H1 (cell line): ENCODE results near the gene NDUFV1. TPM values are rescaled to one million over a fixed set of nuclear protein-coding genes. Genes with fewer than 3 reads are reported as not detected.

ENCODE experiments used
- CTCF ChIA-PET: fragments of 300-600 bp; sonication (Branson Sonifier 250); formaldehyde crosslinking; loops from one replicate; lab custom pipeline; 2021; ENCODE audit not compliant: partially characterized antibody; lab: Charles Lee
- POLR2A ChIA-PET: fragments of 300-600 bp; sonication (Branson Sonifier 250); formaldehyde crosslinking; loops from one replicate; lab custom pipeline; 2021; ENCODE audit warnings: inconsistent platforms; ENCODE audit not compliant: partially characterized antibody; lab: Charles Lee
- DNase-seq, 2 experiments: peaks; one replicate each; pipeline versions ENCODE4 v3.0.0 to v3.0.0-alpha.2; 2010 to 2022; ENCODE audit warnings: low spot score in 2 of 2, low read depth in 1 of 2, mixed read lengths in 1 of 2
- FAIRE-seq: peaks from 2 replicates; lab custom pipeline; 2011; peaks lifted over from hg19 to GRCh38; lab: Jason Lieb, UNC
- H2AFZ ChIP-seq: 2 replicates; pipeline ENCODE4 v1.8.1; 2012; ENCODE audit warnings: low read length, inconsistent platforms
- H2AK5ac ChIP-seq: 2 replicates; pipeline ENCODE4 v1.6.1; 2013; ENCODE audit warnings: low read depth, low read length
- H2BK120ac ChIP-seq: replicated peaks from 2 replicates; pipeline ENCODE3; 2013; ENCODE audit warnings: low read depth, low read length, inconsistent platforms
- H2BK12ac ChIP-seq: 2 replicates; pipeline ENCODE4 v1.6.1; 2013; ENCODE audit warnings: low read depth, low read length
- H2BK15ac ChIP-seq: 2 replicates; pipeline ENCODE4 v1.6.1; 2013; ENCODE audit warnings: low read length
- H2BK20ac ChIP-seq: 2 replicates; pipeline ENCODE4 v1.6.1; 2013; ENCODE audit warnings: low read length
- H2BK5ac ChIP-seq: 2 replicates; pipeline ENCODE4 v1.6.1; 2013; ENCODE audit warnings: low read depth, low read length
- H3K14ac ChIP-seq: 2 replicates; pipeline ENCODE4 v1.6.1; 2013; ENCODE audit warnings: inconsistent platforms; ENCODE audit not compliant: insufficient read length
- H3K18ac ChIP-seq: 2 replicates; pipeline ENCODE4 v1.6.1; 2013; ENCODE audit warnings: low read length; ENCODE audit errors: extremely low read depth
- H3K23ac ChIP-seq: 2 replicates; pipeline ENCODE4 v1.6.1; 2013; ENCODE audit warnings: inconsistent platforms; ENCODE audit not compliant: insufficient read length
- H3K23me2 ChIP-seq: 2 replicates; pipeline ENCODE4 v1.6.1; 2013; ENCODE audit warnings: low read depth, low read length
- H3K27ac ChIP-seq: 2 replicates; pipeline ENCODE4 v1.6.1; 2011; ENCODE audit warnings: low read depth, low read length, inconsistent platforms
- H3K27me3 ChIP-seq, 4 experiments: replicated peaks in 1 of 4; 1 replicate in 1 of 4; 2 replicates in 3 of 4; pipeline versions ENCODE4 v1.6.1 to v1.8.1; 2011 to 2013; ENCODE audit warnings: low read length in 3 of 4, mild to moderate bottlenecking in 3 of 4, inconsistent platforms in 2 of 4, mixed read lengths in 2 of 4, moderate library complexity in 1 of 4; ENCODE audit not compliant: control insufficient read depth in 3 of 4, insufficient read depth in 3 of 4; ENCODE audit errors: extremely low read depth in 1 of 4
- H3K36me3 ChIP-seq, 4 experiments: 2 replicates each; pipeline versions ENCODE4 v1.6.1 to v1.8.1; 2011 to 2013; ENCODE audit warnings: mild to moderate bottlenecking in 4 of 4, low read length in 3 of 4, moderate library complexity in 2 of 4, control low read depth in 1 of 4, inconsistent platforms in 1 of 4; ENCODE audit not compliant: insufficient read depth in 4 of 4, control insufficient read depth in 2 of 4
- H3K4ac ChIP-seq: replicated peaks from 2 replicates; pipeline ENCODE3; 2013; ENCODE audit warnings: low read length, low read depth, mixed read lengths, inconsistent platforms; ENCODE audit not compliant: insufficient read length
- H3K4me1 ChIP-seq, 4 experiments: replicated peaks in 1 of 4; 1 replicate in 1 of 4; 2 replicates in 3 of 4; pipeline versions ENCODE4 v1.6.1 to v1.8.1; 2011 to 2013; ENCODE audit warnings: low read length in 3 of 4, inconsistent platforms in 2 of 4, mixed read lengths in 1 of 4; ENCODE audit not compliant: insufficient read depth in 4 of 4, control insufficient read depth in 3 of 4
- H3K4me2 ChIP-seq, 2 experiments: 2 replicates each; pipeline versions ENCODE4 v1.6.1 to v1.8.1; 2011 to 2013; ENCODE audit warnings: low read depth in 2 of 2, low read length in 2 of 2, control low read depth in 1 of 2, inconsistent platforms in 1 of 2, mild to moderate bottlenecking in 1 of 2; ENCODE audit not compliant: insufficient read depth in 1 of 2
- H3K4me3 ChIP-seq, 4 experiments: fragments of 200-600, 300-600 bp in 1 of 4; sonication (generic), shearing (Covaris generic), sonication (Bioruptor Twin) in 1 of 4; 2 replicates each; pipeline versions ENCODE4 v1.5.1 to v1.8.1; 2011 to 2016; ENCODE audit warnings: low read length in 4 of 4, low read depth in 3 of 4, control low read depth in 2 of 4, inconsistent platforms in 2 of 4, mild to moderate bottlenecking in 2 of 4, mixed read lengths in 1 of 4, moderate library complexity in 1 of 4; ENCODE audit not compliant: insufficient read depth in 2 of 4; ENCODE audit errors: extremely low read depth in 1 of 4
- H3K56ac ChIP-seq: replicated peaks from 2 replicates; pipeline ENCODE3; 2013; ENCODE audit warnings: low read depth, mild to moderate bottlenecking, mixed read lengths, low read length, inconsistent platforms; ENCODE audit not compliant: insufficient read length
- H3K79me1 ChIP-seq: 2 replicates; pipeline ENCODE4 v1.6.1; 2013; ENCODE audit warnings: low read depth, low read length, control low read depth
- H3K79me2 ChIP-seq, 2 experiments: 2 replicates each; pipeline versions ENCODE4 v1.6.1 to v1.8.1; 2012 to 2013; ENCODE audit warnings: low read length in 2 of 2, mild to moderate bottlenecking in 2 of 2, inconsistent platforms in 1 of 2; ENCODE audit not compliant: insufficient read depth in 2 of 2, control insufficient read depth in 1 of 2
- H3K9ac ChIP-seq, 4 experiments: replicated peaks in 1 of 4; 1 replicate in 1 of 4; 2 replicates in 3 of 4; pipeline versions ENCODE4 v1.6.1 to v1.8.1; 2011 to 2013; ENCODE audit warnings: low read depth in 3 of 4, low read length in 3 of 4, control low read depth in 2 of 4, mild to moderate bottlenecking in 2 of 4, moderate library complexity in 2 of 4, inconsistent platforms in 1 of 4; ENCODE audit errors: extremely low read depth in 1 of 4
- H3K9me3 ChIP-seq, 2 experiments: 2 replicates each; pipeline versions ENCODE4 v1.6.1 to v1.8.1; 2012 to 2013; ENCODE audit warnings: mild to moderate bottlenecking in 2 of 2, moderate library complexity in 2 of 2, control low read depth in 1 of 2, inconsistent platforms in 1 of 2, low read depth in 1 of 2, low read length in 1 of 2, mixed read lengths in 1 of 2; ENCODE audit not compliant: insufficient read depth in 2 of 2
- H4K20me1 ChIP-seq, 2 experiments: replicated peaks in 1 of 2; 2 replicates each; pipeline versions ENCODE3 to v1.8.1; 2011 to 2013; ENCODE audit warnings: inconsistent platforms in 2 of 2, low read length in 2 of 2, mild to moderate bottlenecking in 1 of 2; ENCODE audit not compliant: insufficient read depth in 2 of 2, control insufficient read depth in 1 of 2
- H4K5ac ChIP-seq: 2 replicates; pipeline ENCODE4 v1.6.1; 2013; ENCODE audit warnings: low read length, low read depth, mixed read lengths, inconsistent platforms; ENCODE audit not compliant: insufficient read length
- H4K8ac ChIP-seq: 2 replicates; pipeline ENCODE4 v1.8.0; 2013; ENCODE audit warnings: mild to moderate bottlenecking, moderate library complexity, low read length, inconsistent platforms; ENCODE audit not compliant: insufficient read depth; ENCODE audit errors: extremely low read depth
- H4K91ac ChIP-seq: replicated peaks from 2 replicates; pipeline ENCODE3; 2013; ENCODE audit warnings: low read length, mixed read lengths, inconsistent platforms; ENCODE audit not compliant: insufficient read length
- EGR1 ChIP-seq: IDR thresholded peaks from 2 replicates; pipeline ENCODE4 v1.6.1; 2011; ENCODE audit warnings: low read depth, low read length, borderline replicate concordance
- MAFK ChIP-seq: IDR thresholded peaks from 2 replicates; pipeline ENCODE4 v1.6.1; 2012; ENCODE audit warnings: low read depth, mild to moderate bottlenecking, improper control_type of control experiment, low read length
- POU5F1 ChIP-seq: IDR thresholded peaks from 2 replicates; pipeline ENCODE4 v1.6.1; 2011; ENCODE audit warnings: low read depth, mild to moderate bottlenecking, low read length, moderate library complexity
- RAD21 ChIP-seq, 2 experiments: IDR thresholded peaks in 1 of 2; conservative IDR thresholded peaks in 1 of 2; 2 replicates each; pipeline ENCODE4 v1.6.1; 2011; ENCODE audit warnings: low read depth in 2 of 2, low read length in 2 of 2, improper control_type of control experiment in 1 of 2, inconsistent platforms in 1 of 2, mild to moderate bottlenecking in 1 of 2, moderate library complexity in 1 of 2
- SAP30 ChIP-seq: fragments of 300-600 bp; sonication (generic); IDR thresholded peaks from 2 replicates; pipeline ENCODE4 v1.7.1; 2012; ENCODE audit warnings: low read length, moderate library complexity, mild to moderate bottlenecking, inconsistent platforms; ENCODE audit not compliant: insufficient read depth, insufficient replicate concordance
- SRF ChIP-seq: IDR thresholded peaks from 2 replicates; pipeline ENCODE4 v1.6.1; 2011; ENCODE audit warnings: mild to moderate bottlenecking, low read depth, low read length, moderate library complexity
- TEAD4 ChIP-seq: IDR thresholded peaks from 2 replicates; pipeline ENCODE4 v1.6.1; 2012; ENCODE audit warnings: low read depth, low read length, inconsistent platforms, mixed read lengths
- ZNF274 ChIP-seq: IDR thresholded peaks from 2 replicates; pipeline ENCODE4 v1.7.0; 2012; ENCODE audit warnings: low read length, borderline replicate concordance; ENCODE audit errors: extremely low read depth
- WGBS, 2 experiments: shearing (Covaris generic) in 1 of 2; methylation state at CpG; one replicate each; pipeline versions ENCODE4 v1.1.6 to v1.1.7; 2013 to 2015; ENCODE audit warnings: low lambda C conversion rate in 2 of 2, mixed read lengths in 2 of 2, inconsistent platforms in 1 of 2, low coverage in 1 of 2, missing lambda C conversion rate in 1 of 2; ENCODE audit not compliant: insufficient replicate concordance in 2 of 2, insufficient coverage in 1 of 2, insufficient read length in 1 of 2; ENCODE audit errors: extremely low coverage in 1 of 2, missing lambda C conversion rate in 1 of 2; 5-methylcytosine and 5-hydroxymethylcytosine counted together
- polyA plus RNA-seq, 7 experiments: library from polyadenylated mRNA; depleted of rRNA in 3 of 7; stranded (reverse) in 5 of 7; unstranded in 2 of 7; fragments of >200 nt in 5 of 7; fragments of 200-250 nt in 2 of 7; gene quantifications; 1 replicate in 5 of 7; 2 replicates in 1 of 7; 4 replicates in 1 of 7; pipeline versions ENCODE4 v1.2.1 to v1.2.3, GENCODE V29; 2011 to 2013; ENCODE audit warnings: missing spikeins in 2 of 7, mixed read lengths in 2 of 7
- total RNA-seq: library from RNA; stranded (reverse); fragmentation: NEBNext Ultra II Directional; extraction: Animal tissue kit (Norgen Biotek cat#: 25700); gene quantifications from 2 replicates; pipeline ENCODE4 v1.2.1, GENCODE V29; 2021
- TF ChIP-seq, protein P1 (sequence below): IDR thresholded peaks from 2 replicates; pipeline ENCODE4 v1.6.1; 2011; ENCODE audit warnings: low read depth, mild to moderate bottlenecking, low read length; ENCODE audit not compliant: insufficient read depth

The NDUFV1 gene
- total and polyA plus RNA-seq, 2 of the 8 experiments (the other 6 are each of a cell fraction or from before 2014, with no cell fraction given), result 125 to 131 TPM

DNA sequence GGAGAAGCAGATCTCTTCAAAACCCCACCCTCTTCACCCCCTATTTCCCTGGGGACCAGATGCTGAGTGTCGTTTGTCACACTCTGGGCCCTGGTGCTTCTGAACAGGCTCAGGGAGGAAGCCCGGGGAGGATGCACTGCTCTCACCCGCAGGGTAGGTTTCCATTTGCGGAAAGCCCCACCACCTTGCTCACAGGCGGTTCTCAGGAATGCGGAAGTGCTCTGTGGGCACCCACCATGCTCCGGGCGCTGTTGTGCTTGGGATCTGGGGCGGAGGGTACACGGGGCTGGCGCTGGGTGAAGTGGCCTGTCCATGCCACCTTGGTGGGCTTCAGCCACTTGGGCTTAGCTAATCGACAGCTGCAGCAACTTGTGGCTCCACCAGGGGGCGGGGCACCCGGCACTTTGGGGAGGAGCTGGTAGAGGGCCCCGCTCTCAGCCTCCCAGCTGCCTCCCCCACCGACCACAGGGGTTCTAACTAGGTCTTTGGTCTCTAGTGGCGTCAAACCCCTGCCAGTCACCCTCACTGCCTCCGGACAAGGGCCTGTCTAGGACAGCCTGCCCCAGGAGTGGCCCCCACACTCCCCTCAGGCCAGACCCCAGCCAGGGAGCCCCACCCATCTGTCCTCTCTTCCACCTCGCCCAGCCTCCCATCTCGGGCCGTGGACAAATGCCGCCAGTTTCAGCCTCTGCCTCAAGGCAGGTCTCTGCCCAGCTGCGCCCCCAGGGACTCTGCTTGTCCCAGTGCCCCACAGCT is 7.4 kb downstream of the NDUFV1 start:
- Histone ChIP-seq H3K18ac (no peak overlapping the region; the same call in none of the 2 replicates), H4K8ac (no peak overlapping the region; the same call in 1 of the 2 replicates), H3K9me3 (no peaks in the 10 kb centered on the region; a peak in 1 of 4 replicates), H4K91ac (peak overlapping the region; percentile 40), H3K14ac (no peak overlapping the region), H2BK12ac (peak overlapping the region; percentile 50; the same call in 1 of the 2 replicates), H3K56ac (no peak overlapping the region), H3K36me3 (peaks cover 5 to 19% (median 10%) of the 10 kb centered on the region in 4 experiments; a peak in 7 of 8 replicates), H2AFZ (no peak overlapping the region), H3K9ac (no peak overlapping the region), H3K27me3 (peaks cover 0 to 10% (median 5%) of the 10 kb centered on the region in 4 experiments; a peak in 6 of 7 replicates), H3K23ac (no peak overlapping the region), H2AK5ac (0 out of 2 replicates have a peak overlapping the region, but pooled peaks have one; percentile 86), H3K79me1 (no peaks in the 10 kb centered on the region), H3K4me3 (peak overlapping the region in 1 of 4 experiments; percentile 18; a peak in 1 of 8 replicates), H3K27ac (no peak overlapping the region), H2BK5ac (peak overlapping the region; percentile 60; the same call in 1 of the 2 replicates), H3K4ac (no peak overlapping the region), H2BK15ac (peak overlapping the region; percentile 72; the same call in 1 of the 2 replicates), H2BK120ac (no peak overlapping the region), H4K5ac (no peak overlapping the region), H3K4me1 (peaks cover 13 to 36% (median 31%) of the 10 kb centered on the region in 4 experiments), H2BK20ac (no peak overlapping the region), H4K20me1 (peaks cover 0 to 6% of the 10 kb centered on the region in 2 experiments), H3K4me2 (peak overlapping the region; percentile 15 to 57; a peak in 3 of 4 replicates), H3K23me2 (peaks cover 4% of the 10 kb centered on the region; the same call in 1 of the 2 replicates), H3K79me2 (no peaks in the 10 kb centered on the region)
- 46% methylated on average over 22 of the region's 23 CpGs; no CpG with 5 or more reads in 1 of the 2 experiments for WGBS, 2 experiments
- FAIRE-seq, result no peak
- POLR2A ChIA-PET, result interaction anchor here (0.6 to 10.7 kb wide), 7 partner anchors 9 to 356 kb away, joined by 3 to 194 read pairs (median 5); partner anchors contain the start of genes GSTP1 and NUDT8
- DNase-seq, result peak in 1 of 2 experiments; percentile 93
- CTCF ChIA-PET, result interaction anchor here (0.6 to 7.3 kb wide), 37 partner anchors 8 to 116 kb away, joined by 3 to 117 read pairs (median 3); partner anchors contain the start of genes GSTP1 and NUDT8
- TF ChIP-seq SAP30, result no peak
- no peak for TF ChIP-seq MAFK
- TF ChIP-seq ZNF274, result no peak
- peak; percentile 24 to 45 for TF ChIP-seq RAD21 (IDR thresholded peaks at IDR 0.05 in 1 of 2, conservative IDR thresholded peaks at IDR 0.05 in 1 of 2; ENCODE audit: low read depth in 2 of 2, low read length in 2 of 2)
- TF ChIP-seq EGR1, result no peak
- no peak for TF ChIP-seq POU5F1
- TF ChIP-seq SRF, result no peak
- peak; percentile 81 for TF ChIP-seq TEAD4
- TF ChIP-seq, protein P1, sequence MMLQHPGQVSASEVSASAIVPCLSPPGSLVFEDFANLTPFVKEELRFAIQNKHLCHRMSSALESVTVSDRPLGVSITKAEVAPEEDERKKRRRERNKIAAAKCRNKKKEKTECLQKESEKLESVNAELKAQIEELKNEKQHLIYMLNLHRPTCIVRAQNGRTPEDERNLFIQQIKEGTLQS, result no peak
